DND-41 (cell line): ENCODE data around the gene LIMS1.
"Not testable (repeated sequence)": the region's sequence is repeated elsewhere in the genome, so short reads cannot be mapped to it uniquely, and the experiment has no call there.

Experiments used
- ATAC-seq: fragments of 200-7000 bp; cut with Tn5 transposase; 3 replicates; pipeline ENCODE4 v1.9.1; 2021; ENCODE audit warnings: low read depth; ENCODE audit not compliant: insufficient read depth
- DNase-seq: peaks from one replicate; pipeline ENCODE4 v3.0.0-alpha.2; 2020
- H2AFZ ChIP-seq: 2 replicates; pipeline ENCODE4 v1.6.0; 2012; ENCODE audit warnings: low read depth, low read length
- H3K27ac ChIP-seq: 2 replicates; pipeline ENCODE4 v1.5.1; 2012; ENCODE audit warnings: low read length, inconsistent platforms
- H3K27me3 ChIP-seq: fragments of 200-600 bp; sonication (generic); 2 replicates; pipeline ENCODE4 v1.6.0; 2012; ENCODE audit warnings: low read length, mild to moderate bottlenecking, inconsistent platforms; ENCODE audit not compliant: insufficient read depth, poor library complexity
- H3K36me3 ChIP-seq: 2 replicates; pipeline ENCODE4 v1.5.1; 2012; ENCODE audit warnings: low read length, inconsistent platforms; ENCODE audit not compliant: insufficient read depth
- H3K4me1 ChIP-seq: 2 replicates; pipeline ENCODE4 v1.5.1; 2012; ENCODE audit warnings: mild to moderate bottlenecking, low read length; ENCODE audit not compliant: insufficient read depth
- H3K4me2 ChIP-seq: 2 replicates; pipeline ENCODE4 v1.6.0; 2012; ENCODE audit warnings: mild to moderate bottlenecking, moderate library complexity, low read length, inconsistent platforms; ENCODE audit not compliant: insufficient read depth
- H3K4me3 ChIP-seq, 2 experiments: fragments of 200-600 bp in 1 of 2; shearing (Covaris generic) in 1 of 2; 2 replicates each; pipeline ENCODE4 v1.5.1; 2012 to 2016; ENCODE audit warnings: inconsistent platforms in 2 of 2, low read length in 2 of 2, mild to moderate bottlenecking in 2 of 2, low read depth in 1 of 2, moderate library complexity in 1 of 2
- H3K79me2 ChIP-seq: 2 replicates; pipeline ENCODE4 v1.6.0; 2012; ENCODE audit warnings: low read length, inconsistent platforms; ENCODE audit not compliant: insufficient read depth
- H3K9ac ChIP-seq: 2 replicates; pipeline ENCODE4 v1.6.0; 2012; ENCODE audit warnings: low read depth, mild to moderate bottlenecking, inconsistent platforms, low read length, moderate library complexity
- H3K9me3 ChIP-seq: 2 replicates; pipeline ENCODE4 v1.5.1; 2012; ENCODE audit warnings: low read length, moderate library complexity, mild to moderate bottlenecking, inconsistent platforms; ENCODE audit not compliant: insufficient read depth, severe bottlenecking
- H4K20me1 ChIP-seq: 2 replicates; pipeline ENCODE4 v1.6.0; 2012; ENCODE audit warnings: low read length; ENCODE audit not compliant: insufficient read depth
- EZH2 ChIP-seq: IDR thresholded peaks from 3 replicates; pipeline ENCODE4 v1.6.1; 2012; ENCODE audit warnings: borderline replicate concordance, low read depth, mild to moderate bottlenecking, moderate library complexity, low read length, inconsistent platforms; ENCODE audit not compliant: severe bottlenecking
- TF ChIP-seq, protein P1 (sequence below): IDR thresholded peaks from 2 replicates; pipeline ENCODE4 v1.5.1; 2012; ENCODE audit warnings: borderline replicate concordance, low read length, moderate library complexity, mild to moderate bottlenecking; ENCODE audit not compliant: poor library complexity, severe bottlenecking; ENCODE audit errors: extremely low read depth

LIMS1 gene

DNA sequence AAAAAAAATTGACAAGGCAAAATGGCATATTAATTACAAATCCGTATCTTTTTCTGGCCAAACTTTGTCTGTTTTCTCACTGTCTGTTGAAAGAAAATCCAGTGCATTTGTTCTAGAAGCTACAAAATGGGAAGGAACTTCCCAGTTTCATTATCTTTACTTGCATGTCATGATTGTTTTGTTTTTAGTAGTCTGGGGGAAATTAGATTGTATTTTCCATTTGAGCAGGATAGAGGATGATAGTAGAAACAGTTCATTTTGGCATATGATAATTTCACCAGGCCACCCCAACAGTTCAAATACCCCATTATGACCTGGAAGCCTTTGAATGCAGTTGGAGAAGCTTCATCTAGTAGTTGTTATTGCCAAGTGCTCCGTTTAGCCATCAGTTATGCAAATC is 107.5 kb downstream of the LIMS1 start:
- H3K79me2 ChIP-seq = peaks cover 5% of the 10 kb centered on the region
- ATAC-seq = no peak
- no peaks in the 10 kb centered on the region for H3K4me1 ChIP-seq
- TF ChIP-seq, protein P1, sequence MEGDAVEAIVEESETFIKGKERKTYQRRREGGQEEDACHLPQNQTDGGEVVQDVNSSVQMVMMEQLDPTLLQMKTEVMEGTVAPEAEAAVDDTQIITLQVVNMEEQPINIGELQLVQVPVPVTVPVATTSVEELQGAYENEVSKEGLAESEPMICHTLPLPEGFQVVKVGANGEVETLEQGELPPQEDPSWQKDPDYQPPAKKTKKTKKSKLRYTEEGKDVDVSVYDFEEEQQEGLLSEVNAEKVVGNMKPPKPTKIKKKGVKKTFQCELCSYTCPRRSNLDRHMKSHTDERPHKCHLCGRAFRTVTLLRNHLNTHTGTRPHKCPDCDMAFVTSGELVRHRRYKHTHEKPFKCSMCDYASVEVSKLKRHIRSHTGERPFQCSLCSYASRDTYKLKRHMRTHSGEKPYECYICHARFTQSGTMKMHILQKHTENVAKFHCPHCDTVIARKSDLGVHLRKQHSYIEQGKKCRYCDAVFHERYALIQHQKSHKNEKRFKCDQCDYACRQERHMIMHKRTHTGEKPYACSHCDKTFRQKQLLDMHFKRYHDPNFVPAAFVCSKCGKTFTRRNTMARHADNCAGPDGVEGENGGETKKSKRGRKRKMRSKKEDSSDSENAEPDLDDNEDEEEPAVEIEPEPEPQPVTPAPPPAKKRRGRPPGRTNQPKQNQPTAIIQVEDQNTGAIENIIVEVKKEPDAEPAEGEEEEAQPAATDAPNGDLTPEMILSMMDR = no peak
- no peak for TF ChIP-seq EZH2
- H3K4me3 ChIP-seq = no peak overlapping the region
- no peak overlapping the region for H2AFZ ChIP-seq
- no peak for DNase-seq
- no peaks in the 10 kb centered on the region for H3K27me3 ChIP-seq
- H4K20me1 ChIP-seq = peaks cover 10% of the 10 kb centered on the region
- H3K9me3 ChIP-seq = no peaks in the 10 kb centered on the region
- no peak overlapping the region for H3K9ac ChIP-seq
- H3K27ac ChIP-seq = no peak overlapping the region
- no peaks in the 10 kb centered on the region; the same call in 1 of the 2 replicates for H3K36me3 ChIP-seq
- no peak overlapping the region for H3K4me2 ChIP-seq

DNA sequence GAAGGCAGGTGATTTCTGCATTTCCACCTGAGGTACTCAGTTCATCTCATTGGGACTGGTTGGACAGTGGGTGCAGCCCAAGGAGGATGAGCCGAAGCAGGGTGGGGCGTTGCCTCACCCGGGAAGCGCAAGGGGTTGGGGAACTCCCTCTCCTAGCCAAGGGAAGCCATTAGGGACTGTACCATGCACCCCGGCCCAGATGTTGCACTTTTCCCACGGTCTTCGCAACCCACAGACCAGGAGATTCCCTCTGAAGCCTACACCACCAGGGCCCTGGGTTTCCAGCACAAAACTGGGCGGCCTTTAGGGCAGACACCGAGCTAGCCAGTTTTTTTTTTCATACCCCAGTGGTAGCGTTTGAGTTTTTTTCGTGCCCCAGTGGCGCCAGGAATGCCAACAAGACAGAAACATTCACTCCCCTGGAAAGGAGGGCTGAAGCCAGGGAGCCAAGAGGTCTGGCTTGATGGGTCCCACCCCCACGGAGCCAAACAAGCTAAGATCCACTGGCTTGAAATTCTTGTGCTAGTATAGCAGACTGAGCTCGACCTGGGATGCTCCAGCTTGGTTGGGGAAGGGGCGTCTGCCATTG is 109.1 kb downstream of the LIMS1 start:
- Histone ChIP-seq H3K27ac (no peak overlapping the region), H3K27me3 (no peaks in the 10 kb centered on the region), H3K36me3 (no peaks in the 10 kb centered on the region; the same call in 1 of the 2 replicates), H3K4me3 (no peak overlapping the region), H2AFZ (no peak overlapping the region), H3K9me3 (no peaks in the 10 kb centered on the region), H3K9ac (no peak overlapping the region), H3K4me2 (no peak overlapping the region), H4K20me1 (peaks cover 4% of the 10 kb centered on the region), H3K4me1 (no peaks in the 10 kb centered on the region), H3K79me2 (0 out of 2 replicates have a peak, but pooled peaks cover 3% of the 10 kb centered on the region)
- no peak for ATAC-seq
- DNase-seq = no peak
- TF ChIP-seq, protein P1 = no peak
- TF ChIP-seq EZH2 = no peak

DNA sequence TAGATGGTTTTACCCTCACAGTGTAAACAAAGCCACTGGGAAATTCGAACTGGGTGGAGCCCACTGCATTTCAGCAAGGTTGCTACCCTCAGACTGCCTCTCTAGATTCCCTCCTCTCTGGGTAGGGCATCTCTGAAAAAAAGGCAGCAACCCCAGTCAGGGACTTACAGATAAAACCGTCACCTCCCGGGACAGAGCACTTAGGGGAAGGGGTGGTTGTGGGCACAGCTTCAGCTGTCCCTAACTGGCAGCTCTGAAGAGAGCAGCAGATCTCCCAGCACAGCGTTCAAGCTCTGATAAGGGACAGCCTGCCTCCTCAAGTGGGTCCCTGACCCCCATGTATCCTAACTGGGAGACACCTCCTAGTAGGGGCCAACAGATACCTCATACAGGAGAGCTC is 109.6 kb downstream of the LIMS1 start:
- not testable (repeated sequence) for H3K9me3 ChIP-seq, H4K20me1 ChIP-seq, H3K36me3 ChIP-seq, H3K4me3 ChIP-seq, H3K4me1 ChIP-seq, H3K9ac ChIP-seq, H2AFZ ChIP-seq, H3K27ac ChIP-seq, ATAC-seq, H3K4me2 ChIP-seq, H3K27me3 ChIP-seq, DNase-seq, H3K79me2 ChIP-seq

DNA sequence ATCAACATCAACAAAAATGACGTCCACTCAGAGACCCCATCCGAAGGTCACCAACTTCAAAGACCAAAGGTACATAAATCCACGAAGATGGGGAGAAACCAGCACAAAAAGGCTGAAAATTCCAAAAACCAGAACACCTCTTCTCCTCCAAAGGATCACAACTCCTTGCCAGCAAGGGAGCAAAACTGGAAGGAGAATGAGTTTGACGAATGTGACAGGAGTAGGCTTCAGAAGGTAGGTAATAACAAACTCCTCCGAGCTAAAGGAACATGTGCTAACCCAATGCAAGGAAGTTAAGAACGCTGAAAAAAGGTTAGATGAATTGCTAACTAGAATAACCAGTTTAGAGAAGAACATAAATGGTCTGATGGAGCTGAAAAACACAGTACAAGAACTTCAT is 110.2 kb downstream of the LIMS1 start:
- H3K27me3 ChIP-seq, H2AFZ ChIP-seq, H3K79me2 ChIP-seq, H4K20me1 ChIP-seq, ATAC-seq, H3K4me2 ChIP-seq, H3K9ac ChIP-seq, H3K9me3 ChIP-seq, H3K4me3 ChIP-seq, H3K27ac ChIP-seq, H3K4me1 ChIP-seq, H3K36me3 ChIP-seq, DNase-seq: not testable (repeated sequence)

DNA sequence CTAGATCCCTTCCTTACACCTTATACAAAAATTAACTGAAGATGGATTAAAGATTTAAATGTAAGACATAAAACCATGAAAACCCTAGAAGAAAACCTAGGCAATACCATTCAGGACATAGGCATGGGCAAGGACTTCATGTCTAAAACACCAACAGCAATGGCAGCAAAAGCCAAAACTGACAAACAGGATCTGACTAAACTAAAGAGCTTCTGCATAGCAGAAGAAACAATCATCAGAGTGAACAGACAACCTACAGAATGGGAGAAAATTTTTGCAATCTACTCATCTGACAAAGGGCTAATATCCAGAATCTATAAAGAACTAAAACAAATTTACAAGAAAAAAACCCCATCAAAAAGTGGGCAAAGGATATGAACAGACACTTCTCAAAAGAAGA is 114.5 kb downstream of the LIMS1 start:
- H3K9me3 ChIP-seq, DNase-seq, H3K27ac ChIP-seq, H3K4me3 ChIP-seq, ATAC-seq, H3K9ac ChIP-seq, H3K79me2 ChIP-seq, H3K4me2 ChIP-seq, H3K36me3 ChIP-seq, H3K27me3 ChIP-seq, H2AFZ ChIP-seq: not testable (repeated sequence)
- H3K4me1 ChIP-seq = peaks cover 25% of the 10 kb centered on the region
- peaks cover 11% of the 10 kb centered on the region; the same call in 1 of the 2 replicates for H4K20me1 ChIP-seq

DNA sequence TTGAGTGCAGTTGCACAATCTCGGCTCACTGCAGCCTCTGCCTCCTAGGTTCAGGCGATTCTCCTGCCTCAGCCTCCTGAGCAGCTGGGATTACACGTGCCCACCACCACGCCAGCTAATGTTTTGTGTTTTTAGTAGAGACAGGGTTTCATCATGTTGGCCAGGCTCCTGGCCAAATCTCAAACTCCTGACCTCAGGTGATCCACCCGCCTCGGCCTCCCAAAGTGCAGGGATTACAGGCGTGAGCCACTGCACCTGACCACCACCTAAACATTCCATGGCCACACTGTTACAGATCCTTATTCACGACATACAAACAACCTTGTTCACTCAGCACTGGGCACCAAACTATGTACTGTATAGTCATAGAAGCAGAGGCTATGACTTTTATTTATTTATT is 116.2 kb downstream of the LIMS1 start:
- H3K4me3 ChIP-seq, H3K27me3 ChIP-seq, DNase-seq, H3K9me3 ChIP-seq, H3K4me2 ChIP-seq, H3K27ac ChIP-seq, H3K79me2 ChIP-seq, ATAC-seq, H2AFZ ChIP-seq, H3K36me3 ChIP-seq, H3K9ac ChIP-seq: not testable (repeated sequence)
- Histone ChIP-seq H3K4me1 (peaks cover 25% of the 10 kb centered on the region), H4K20me1 (peaks cover 11% of the 10 kb centered on the region; the same call in 1 of the 2 replicates)
